OCI-LY7 (cell line): ENCODE results near the gene SERTAD2. TPM values are rescaled to one million over a fixed set of nuclear protein-coding genes. Genes with fewer than 3 reads are reported as not detected.

Source experiments
- BruUV-seq: library from RNA; stranded (reverse); fragments of 400-500 nt; replicated peaks from 2 replicates; lab custom pipeline; 2021; lab: Mats Ljungman, UMichigan
- CTCF ChIA-PET: fragments of 300-600 bp; sonication (Branson Sonifier 250); formaldehyde crosslinking; loops from one replicate; lab custom pipeline; 2022; ENCODE audit warnings: antibody characterized with exemption; ENCODE audit not compliant: unreplicated experiment; lab: Charles Lee
- POLR2A ChIA-PET: fragments of 300-600 bp; sonication (Branson Sonifier 250); formaldehyde crosslinking; loops from one replicate; lab custom pipeline; 2022; ENCODE audit warnings: antibody characterized with exemption; lab: Charles Lee
- DNase-seq: peaks from one replicate; pipeline ENCODE4 v3.0.0-alpha.2; 2015; ENCODE audit warnings: low spot score
- H2AFZ ChIP-seq: fragments of 200-600 bp; sonication (generic), shearing (Covaris generic); 2 replicates; pipeline ENCODE4 v1.6.1; 2014; ENCODE audit warnings: mild to moderate bottlenecking, antibody characterized with exemption, low read length, moderate library complexity
- H3K27ac ChIP-seq: fragments of 200-600 bp; sonication (generic); 2 replicates; pipeline ENCODE4 v1.5.1; 2014; ENCODE audit warnings: mixed run types, low read depth, mild to moderate bottlenecking, moderate library complexity, low read length, inconsistent platforms; ENCODE audit not compliant: poor library complexity, severe bottlenecking
- H3K36me3 ChIP-seq: fragments of 200-600 bp; sonication (generic); 2 replicates; pipeline ENCODE4 v1.6.1; 2014; ENCODE audit warnings: mild to moderate bottlenecking, antibody characterized with exemption, low read length, moderate library complexity, mixed read lengths; ENCODE audit not compliant: insufficient read depth
- H3K4me1 ChIP-seq: fragments of 200-600 bp; sonication (generic); 2 replicates; pipeline ENCODE4 v1.5.1; 2014; ENCODE audit warnings: mild to moderate bottlenecking, low read length; ENCODE audit not compliant: insufficient read depth, poor library complexity, severe bottlenecking
- H3K4me2 ChIP-seq: fragments of 200-600 bp; sonication (generic); 2 replicates; pipeline ENCODE4 v1.6.1; 2014; ENCODE audit warnings: mild to moderate bottlenecking, low read length
- H3K4me3 ChIP-seq: fragments of 200-600 bp; sonication (generic); 2 replicates; pipeline ENCODE4 v1.5.1; 2014; ENCODE audit warnings: mild to moderate bottlenecking, low read depth, low read length; ENCODE audit not compliant: poor library complexity, severe bottlenecking
- H3K79me2 ChIP-seq: fragments of 200-600 bp; sonication (generic); 2 replicates; pipeline ENCODE4 v1.6.1; 2016; ENCODE audit warnings: low read depth, mild to moderate bottlenecking, low read length, moderate library complexity, mixed read lengths; ENCODE audit not compliant: insufficient read depth
- H3K9me2 ChIP-seq: fragments of 200-600 bp; sonication (generic); 2 replicates; pipeline ENCODE4 v1.6.1; 2016; ENCODE audit warnings: mild to moderate bottlenecking, low read length, mixed read lengths; ENCODE audit not compliant: insufficient read depth
- H3K9me3 ChIP-seq: fragments of 200-600 bp; sonication (generic); 2 replicates; pipeline ENCODE4 v1.6.1; 2014; ENCODE audit warnings: mild to moderate bottlenecking, mixed run types, low read length, mixed read lengths
- H4K20me1 ChIP-seq: fragments of 200-600 bp; sonication (generic); 2 replicates; pipeline ENCODE4 v1.6.1; 2014; ENCODE audit warnings: mild to moderate bottlenecking, antibody characterized with exemption, low read length, moderate library complexity, mixed read lengths; ENCODE audit not compliant: insufficient read depth
- EZH2phosphoT487 ChIP-seq: fragments of 200-600 bp; sonication (generic); IDR thresholded peaks from 2 replicates; pipeline ENCODE4 v1.6.1; 2018; ENCODE audit warnings: low read depth, borderline replicate concordance, mild to moderate bottlenecking, mixed run types, antibody characterized with exemption, low read length, moderate library complexity, mixed read lengths
- intact Hi-C: fragments of 100-400 bp; cut with micrococcal nuclease; formaldehyde crosslinking; loops from one replicate; pipeline ENCODE4 v1.10.0; 2022; ENCODE audit not compliant: unreplicated experiment
- total RNA-seq, 2 experiments: library from RNA; depleted of rRNA in 1 of 2; stranded (reverse); fragments of >200 nt in 1 of 2; shearing (Covaris generic) in 1 of 2; gene quantifications; 2 replicates each; pipeline ENCODE4 v1.2.3, GENCODE V29; 2014 to 2022
- TF ChIP-seq, protein P1 (sequence below): fragments of 200-600 bp; sonication (generic); conservative IDR thresholded peaks from 2 replicates; pipeline ENCODE4 v1.5.1; 2014; ENCODE audit warnings: mild to moderate bottlenecking, antibody characterized with exemption, low read length, moderate library complexity, mixed read lengths

Gene SERTAD2
- total RNA-seq, 2 experiments from 2014 or later, result 11.5 to 54.5 TPM

DNA sequence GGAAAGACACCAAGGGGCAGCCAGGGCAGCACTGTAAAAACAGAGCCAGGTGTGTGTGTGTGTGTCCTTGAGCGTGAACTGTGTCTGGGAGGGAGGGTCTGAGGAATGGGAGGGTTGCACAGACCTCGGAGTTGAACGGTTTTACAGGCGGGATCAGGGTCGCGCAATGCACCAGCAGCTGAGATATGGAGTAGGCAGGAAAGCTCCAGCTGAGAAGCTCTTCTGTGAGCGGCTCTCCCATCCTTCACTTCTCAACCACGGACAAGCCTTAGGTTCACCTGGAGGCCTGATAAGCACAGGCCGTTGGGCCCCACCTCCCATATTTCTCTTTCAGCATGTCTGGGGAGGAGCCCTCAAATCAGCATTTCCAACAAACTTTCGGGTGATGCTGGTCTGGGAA is 12.1 kb downstream of the SERTAD2 start:
- BruUV-seq, result no TSS peak
- H3K36me3 ChIP-seq, result peaks cover 30% of the 10 kb centered on the region; the same call in 1 of the 2 replicates
- H3K79me2 ChIP-seq, result peaks cover 100% of the 10 kb centered on the region
- peak overlapping the region; percentile 67 for H3K4me3 ChIP-seq
- no peak overlapping the region for H2AFZ ChIP-seq
- peak overlapping the region; percentile 96 for H3K4me2 ChIP-seq
- TF ChIP-seq, protein P1, sequence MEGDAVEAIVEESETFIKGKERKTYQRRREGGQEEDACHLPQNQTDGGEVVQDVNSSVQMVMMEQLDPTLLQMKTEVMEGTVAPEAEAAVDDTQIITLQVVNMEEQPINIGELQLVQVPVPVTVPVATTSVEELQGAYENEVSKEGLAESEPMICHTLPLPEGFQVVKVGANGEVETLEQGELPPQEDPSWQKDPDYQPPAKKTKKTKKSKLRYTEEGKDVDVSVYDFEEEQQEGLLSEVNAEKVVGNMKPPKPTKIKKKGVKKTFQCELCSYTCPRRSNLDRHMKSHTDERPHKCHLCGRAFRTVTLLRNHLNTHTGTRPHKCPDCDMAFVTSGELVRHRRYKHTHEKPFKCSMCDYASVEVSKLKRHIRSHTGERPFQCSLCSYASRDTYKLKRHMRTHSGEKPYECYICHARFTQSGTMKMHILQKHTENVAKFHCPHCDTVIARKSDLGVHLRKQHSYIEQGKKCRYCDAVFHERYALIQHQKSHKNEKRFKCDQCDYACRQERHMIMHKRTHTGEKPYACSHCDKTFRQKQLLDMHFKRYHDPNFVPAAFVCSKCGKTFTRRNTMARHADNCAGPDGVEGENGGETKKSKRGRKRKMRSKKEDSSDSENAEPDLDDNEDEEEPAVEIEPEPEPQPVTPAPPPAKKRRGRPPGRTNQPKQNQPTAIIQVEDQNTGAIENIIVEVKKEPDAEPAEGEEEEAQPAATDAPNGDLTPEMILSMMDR, result no peak
- no peak for TF ChIP-seq EZH2phosphoT487
- CTCF ChIA-PET, result no interaction called here
- peaks cover 63% of the 10 kb centered on the region for H4K20me1 ChIP-seq
- H3K4me1 ChIP-seq, result peaks cover 100% of the 10 kb centered on the region
- H3K9me2 ChIP-seq, result no peaks in the 10 kb centered on the region
- POLR2A ChIA-PET, result interaction anchor here (0.6 to 7.3 kb wide), 11 partner anchors 8 to 596 kb away, joined by 3 to 109 read pairs (median 5); partner anchors contain the start of gene SERTAD2
- peak overlapping the region; percentile 88 for H3K27ac ChIP-seq
- DNase-seq, result no peak
- no peaks in the 10 kb centered on the region for H3K9me3 ChIP-seq
- intact Hi-C loops, result loop anchor here (5.0 kb wide), 2 partner anchors 119 to 391 kb away; partner anchors contain the start of gene AFTPH

DNA sequence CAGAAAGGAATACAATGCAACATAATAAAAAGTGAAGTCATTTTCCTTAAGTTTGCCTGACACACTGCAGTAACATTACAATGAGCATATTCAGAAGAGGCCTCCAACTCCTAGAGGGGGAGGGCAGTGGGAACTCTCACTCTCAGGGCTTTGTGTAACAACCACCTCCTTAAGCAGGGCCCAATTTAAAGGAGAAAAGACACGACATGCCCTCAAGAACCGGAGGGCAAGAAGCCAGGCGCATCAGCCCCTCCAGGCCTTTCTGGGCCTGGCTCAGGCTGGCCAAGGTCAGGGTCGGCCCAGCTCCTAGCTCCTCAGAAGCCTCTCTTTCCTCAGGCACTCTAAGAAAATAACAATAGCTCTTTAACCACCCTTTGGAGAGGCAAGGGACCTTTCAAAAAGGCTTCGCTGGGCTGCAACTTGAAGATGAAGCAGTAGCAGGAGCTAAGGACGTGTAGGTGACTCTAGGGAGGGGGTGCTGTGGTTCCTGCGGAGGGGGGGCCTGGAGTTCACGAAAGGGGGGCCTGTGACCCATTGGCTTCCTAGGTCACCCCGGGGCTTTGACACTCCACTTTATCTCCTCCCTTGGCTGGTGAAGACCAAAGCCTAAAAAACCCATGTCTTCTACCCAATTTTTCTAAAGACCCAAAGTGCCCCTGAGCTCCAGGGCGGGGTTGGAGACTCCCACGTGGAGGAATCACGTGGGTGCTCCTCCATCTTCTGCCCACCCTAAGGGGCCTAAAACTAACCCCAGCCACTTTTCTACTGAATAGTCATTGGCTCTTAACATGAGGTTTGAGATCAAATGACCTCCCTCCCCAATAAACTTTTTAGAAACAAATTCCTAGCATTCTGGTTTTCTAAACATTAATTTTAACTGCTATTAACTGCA is 13.3 kb downstream of the SERTAD2 start:
- Histone ChIP-seq H4K20me1 (peaks cover 60% of the 10 kb centered on the region), H3K27ac (peak overlapping the region; percentile 88), H3K79me2 (peaks cover 98% of the 10 kb centered on the region), H2AFZ (no peak overlapping the region), H3K9me2 (no peaks in the 10 kb centered on the region), H3K36me3 (peaks cover 37% of the 10 kb centered on the region), H3K4me3 (peak overlapping the region; percentile 67), H3K9me3 (no peaks in the 10 kb centered on the region), H3K4me1 (peaks cover 100% of the 10 kb centered on the region), H3K4me2 (peak overlapping the region; percentile 96)
- POLR2A ChIA-PET, result interaction anchor here (0.5 to 7.3 kb wide), 11 partner anchors 8 to 542 kb away, joined by 3 to 109 read pairs (median 5); partner anchors contain the start of gene SERTAD2
- intact Hi-C loops, result loop anchor here (5.0 kb wide), 2 partner anchors 118 to 392 kb away; partner anchors contain the start of gene AFTPH
- TF ChIP-seq, protein P1, result no peak
- no peak for TF ChIP-seq EZH2phosphoT487
- BruUV-seq, result no TSS peak
- DNase-seq, result no peak
- CTCF ChIA-PET, result interaction anchor here (0.6 kb wide), 2 partner anchors 13 to 78 kb away, joined by 3 to 15 read pairs; no protein-coding TSS in a partner anchor
